NK-92 (cell line): ENCODE results near the gene DPYD.

Experiments
- DNase-seq: peaks from one replicate; lab custom pipeline; 2025; ENCODE audit not compliant: unreplicated experiment; lab: John Stamatoyannopoulos, UW

Gene DPYD

DNA sequence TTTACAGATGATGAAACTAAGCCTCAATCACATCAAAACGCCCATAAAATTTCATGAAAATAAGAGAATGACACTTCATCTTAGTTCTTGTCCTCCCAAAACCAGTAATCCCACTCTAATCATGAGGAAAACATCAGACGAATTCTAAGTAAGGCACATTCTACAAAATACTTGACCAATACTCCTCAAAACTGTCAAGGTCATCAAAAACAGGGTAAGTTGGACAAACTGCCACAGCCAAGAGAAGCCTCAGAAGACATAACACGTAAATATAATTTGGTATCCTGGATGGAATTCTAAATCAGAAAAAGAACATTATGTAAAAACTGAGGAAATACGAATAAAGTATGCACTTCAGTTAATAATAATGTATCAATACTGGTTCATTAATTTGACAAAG, 128.2 kb downstream of the DPYD start:
- DNase-seq = no peak

DNA sequence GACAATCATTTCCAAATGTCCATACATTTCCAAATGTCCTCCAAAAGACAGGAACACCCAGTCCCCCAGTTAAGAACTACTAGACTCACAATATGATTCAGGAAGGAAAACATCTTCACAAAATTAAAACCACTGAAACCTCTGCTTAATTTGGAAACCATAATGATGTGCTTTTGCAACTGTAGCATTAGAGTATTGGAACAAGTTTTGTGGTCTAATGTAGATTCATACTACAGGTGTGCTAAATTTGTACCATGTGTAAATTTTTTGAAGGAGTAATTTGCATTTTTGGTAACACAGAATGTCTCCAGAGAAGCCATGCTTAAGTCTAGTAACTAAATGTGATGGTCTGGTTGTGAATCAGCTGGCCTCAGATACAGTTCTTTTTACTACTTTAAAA, 129.6 kb downstream of the DPYD start:
- no peak for DNase-seq

DNA sequence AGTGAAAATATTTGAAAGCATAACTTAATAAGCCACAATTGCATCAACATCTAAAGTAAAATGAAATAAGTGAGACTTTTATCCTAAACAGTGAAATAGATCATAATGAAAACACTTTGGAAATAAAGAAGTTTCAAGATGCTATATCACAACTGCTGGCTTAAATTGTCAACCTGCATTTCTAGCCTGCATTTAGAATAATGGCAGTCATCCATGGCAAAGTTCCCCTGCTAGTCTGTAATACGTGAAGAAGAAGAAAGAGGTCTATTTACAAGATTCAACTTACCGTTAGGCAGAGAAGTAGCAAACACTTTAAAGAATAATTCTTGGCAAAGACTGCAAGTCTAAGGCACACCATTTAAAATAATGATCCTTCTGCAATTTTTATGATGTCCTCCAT, 133.6 kb downstream of the DPYD start:
- DNase-seq = no peak

DNA sequence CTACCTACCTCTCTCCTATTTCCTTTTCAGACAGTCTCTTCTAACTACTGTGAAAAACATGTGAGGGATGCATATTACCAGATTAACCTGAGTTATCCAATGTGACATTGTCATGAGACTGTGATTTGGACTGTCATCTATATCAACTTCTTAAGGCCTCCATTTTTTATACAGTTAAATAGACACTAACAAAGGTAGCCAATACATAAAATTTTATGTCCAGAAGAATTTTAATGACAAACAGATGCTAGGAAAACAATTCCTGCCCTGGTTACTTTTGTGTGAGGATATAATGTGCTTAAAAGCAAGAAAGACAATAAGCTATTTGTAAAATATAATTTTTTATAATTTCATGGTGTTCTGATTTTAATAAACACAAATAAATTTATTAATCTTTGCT, 136.2 kb downstream of the DPYD start:
- DNase-seq = no peak

DNA sequence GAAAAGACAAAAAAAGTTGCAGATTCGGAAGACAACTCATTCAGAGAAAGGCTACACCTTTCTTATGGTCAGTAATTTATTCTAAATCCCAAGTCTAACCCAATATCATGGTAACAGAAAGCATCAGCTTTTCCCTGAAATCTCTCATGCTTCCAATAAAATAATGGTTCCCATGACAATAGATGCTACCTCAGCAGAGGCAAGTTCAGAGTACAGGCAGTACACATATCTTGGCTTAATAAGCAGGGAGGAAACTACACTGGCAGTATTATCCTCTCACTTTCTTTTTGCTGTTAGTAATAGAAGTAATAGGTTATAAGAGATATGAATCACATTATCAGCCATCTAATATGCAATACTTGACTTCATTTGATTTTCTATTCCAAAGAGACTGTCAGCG, 137.1 kb downstream of the DPYD start:
- DNase-seq = no peak

DNA sequence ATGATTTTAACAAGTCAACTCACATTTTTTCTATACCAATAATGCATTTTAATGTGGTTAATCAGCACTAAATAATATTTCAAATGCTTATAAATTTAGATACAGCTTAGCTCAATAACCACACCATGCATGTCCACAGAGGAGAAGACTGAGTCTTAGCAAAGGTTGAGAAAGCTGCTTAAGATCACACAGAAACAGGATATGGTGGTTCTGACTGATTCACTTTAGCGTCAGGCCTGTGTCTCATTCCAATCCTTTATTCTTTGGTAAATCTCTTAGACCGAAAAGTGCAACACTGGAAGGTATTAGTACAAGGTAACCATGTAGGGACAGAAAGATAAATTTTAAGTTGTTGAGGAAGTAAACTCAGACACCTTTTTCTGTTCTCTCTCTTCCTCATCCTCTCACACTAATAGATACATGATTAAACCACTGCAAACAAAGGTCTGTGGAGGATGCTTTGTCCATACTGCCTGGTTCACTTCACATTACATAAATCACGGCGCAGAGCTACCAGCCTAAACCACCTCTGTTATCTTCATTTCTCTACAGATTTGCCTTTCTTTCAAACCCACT, 139.0 kb downstream of the DPYD start:
- no peak for DNase-seq

DNA sequence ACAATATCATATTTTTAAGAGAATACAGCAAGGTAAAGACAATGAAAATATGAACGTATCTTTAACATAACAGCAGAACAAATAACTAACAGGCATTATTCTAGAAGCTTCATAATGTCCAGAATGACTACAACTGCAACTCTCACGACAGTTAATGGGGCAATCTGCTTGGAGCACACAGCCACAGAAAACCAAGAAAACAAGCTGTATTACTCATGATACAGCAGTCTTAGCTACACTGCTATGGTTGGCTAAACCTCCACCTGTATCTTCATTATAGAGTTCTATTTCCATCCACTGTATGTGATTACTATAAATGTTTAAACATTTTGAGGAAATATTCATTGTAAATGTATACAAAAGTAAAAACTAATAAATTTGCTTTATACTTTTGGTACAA, 139.9 kb downstream of the DPYD start:
- no peak for DNase-seq

DNA sequence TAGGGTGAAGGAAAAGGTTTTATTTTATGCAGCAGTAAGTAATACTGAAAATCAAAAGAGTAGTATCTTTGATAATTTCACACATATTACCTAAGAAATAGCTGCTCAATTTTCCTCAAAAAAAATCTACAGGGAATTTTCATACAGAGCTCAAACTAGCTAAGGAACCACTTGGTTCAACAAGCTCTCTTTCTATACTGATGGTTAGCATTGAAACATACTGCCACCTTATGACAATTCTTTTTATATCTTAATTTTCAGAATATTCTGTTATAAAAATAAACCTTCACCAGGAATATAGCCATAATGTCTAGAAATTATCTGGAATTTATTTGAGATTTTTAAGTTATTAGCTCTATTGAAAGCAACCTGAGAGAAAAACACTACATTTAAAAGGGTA, 142.1 kb downstream of the DPYD start:
- DNase-seq = no peak

DNA sequence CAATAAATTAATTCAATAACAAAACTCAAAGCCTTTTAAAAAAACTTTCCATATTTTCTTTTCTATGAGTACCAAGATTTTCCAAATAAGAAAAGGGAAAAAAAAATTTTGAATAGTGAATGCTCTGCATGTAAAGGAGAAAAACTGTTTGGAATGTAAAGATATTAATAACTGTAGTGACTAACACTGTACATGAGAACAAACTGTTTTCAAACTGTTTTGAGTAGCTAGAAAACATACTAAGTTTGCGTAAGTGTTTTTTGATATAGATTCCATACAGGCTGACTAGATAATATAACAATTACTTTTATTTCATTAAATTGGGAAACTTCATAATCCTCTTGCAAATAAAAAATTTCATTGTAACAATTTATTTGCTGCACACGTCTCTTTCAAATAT, 150.5 kb downstream of the DPYD start:
- DNase-seq = no peak

DNA sequence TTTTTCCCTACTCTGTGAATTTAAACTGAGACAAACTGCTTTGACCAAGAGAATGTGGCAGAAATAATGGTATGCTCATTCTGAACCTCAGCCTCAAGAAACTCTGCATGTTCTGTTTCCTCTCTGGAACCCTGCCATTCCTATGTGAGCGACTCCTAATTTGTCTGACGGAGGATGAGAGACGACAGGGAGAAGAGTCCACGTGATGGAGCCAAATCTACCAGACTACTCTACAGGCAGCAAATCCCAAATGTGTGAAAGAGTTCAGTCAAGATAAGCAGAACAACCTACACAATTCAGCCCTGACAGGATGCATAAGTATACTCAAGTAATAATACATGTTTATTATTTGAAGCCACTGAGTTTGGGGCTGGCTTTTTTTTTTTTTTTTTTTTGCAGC, 153.5 kb downstream of the DPYD start:
- DNase-seq = no peak

DNA sequence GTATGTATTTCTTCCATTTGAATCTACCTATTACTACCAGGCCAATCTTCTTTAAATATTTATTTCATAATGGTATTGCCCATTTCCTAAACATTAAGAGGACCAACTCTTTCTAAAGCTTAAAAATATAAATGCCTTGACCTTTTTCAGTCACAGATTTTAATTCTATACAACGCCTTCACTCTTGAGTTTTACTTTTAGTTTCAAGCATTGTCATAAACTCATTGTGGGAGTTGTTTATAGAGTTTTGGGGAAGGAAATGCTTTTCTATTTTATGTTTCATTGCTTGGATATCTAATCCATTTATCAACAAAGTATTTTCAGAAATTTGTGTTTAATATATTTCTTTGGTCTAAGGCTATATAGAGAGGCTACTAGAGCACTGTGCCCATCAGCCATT, 155.8 kb downstream of the DPYD start:
- no peak for DNase-seq

DNA sequence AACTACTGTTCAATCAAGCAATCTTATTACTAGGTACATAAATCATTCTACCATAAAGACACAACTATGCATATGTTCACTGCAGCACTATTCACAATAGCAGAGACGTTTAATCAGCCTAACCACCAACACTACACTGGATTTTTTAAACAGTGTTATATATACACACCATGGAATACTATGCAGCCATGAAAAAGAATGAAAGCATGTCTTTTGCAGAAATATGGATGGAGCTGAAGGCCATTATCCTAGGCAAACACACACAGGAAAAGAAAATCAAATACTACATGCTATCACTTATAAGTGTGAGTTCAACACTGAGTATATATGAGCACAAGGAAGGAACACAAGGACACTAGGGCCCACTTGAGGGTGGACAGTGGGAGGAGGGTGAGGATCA, 159.2 kb downstream of the DPYD start:
- DNase-seq = no peak

DNA sequence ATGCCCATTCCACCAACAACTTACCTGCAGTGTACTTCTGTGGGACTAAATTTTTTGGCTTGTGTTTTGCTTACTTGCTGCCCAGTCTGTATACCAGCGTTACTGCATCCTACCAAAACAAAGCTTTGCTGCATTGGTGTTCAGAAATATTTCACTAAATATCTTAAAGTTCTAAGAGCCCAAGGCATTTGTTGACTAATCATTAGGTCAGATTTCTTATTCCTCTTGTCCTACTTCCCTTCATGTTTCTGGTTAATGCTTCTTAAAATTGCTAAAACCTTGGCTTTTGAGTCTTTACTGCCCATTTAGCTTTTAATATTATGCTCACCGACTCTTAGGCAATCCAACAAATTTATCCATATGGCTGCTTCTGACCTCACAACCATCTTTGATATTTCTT, 161.8 kb downstream of the DPYD start:
- DNase-seq = no peak

DNA sequence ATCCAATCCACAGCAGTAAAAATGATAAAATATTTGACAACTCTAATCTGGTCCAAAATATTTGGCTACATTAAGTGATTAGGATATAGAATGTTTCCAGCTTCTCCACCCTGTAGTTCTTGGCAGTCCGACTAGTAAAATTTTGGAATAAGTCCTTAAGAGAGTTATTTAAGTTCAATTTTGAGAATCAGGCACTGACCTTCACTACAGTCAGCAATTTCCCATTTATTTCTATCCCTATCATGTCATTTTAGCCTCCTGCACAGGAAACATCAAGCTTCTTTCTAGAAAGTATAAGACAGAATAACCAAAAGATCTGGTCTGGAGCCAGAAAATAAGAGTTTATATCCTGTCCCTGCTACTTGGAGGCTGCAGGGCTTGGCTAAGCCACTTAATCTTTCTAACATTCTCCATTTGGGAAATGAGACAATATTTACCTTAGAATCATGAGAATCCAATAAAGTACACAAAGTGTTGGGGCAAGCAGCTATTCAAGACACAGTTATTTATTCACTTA, 162.2 kb downstream of the DPYD start:
- no peak for DNase-seq

DNA sequence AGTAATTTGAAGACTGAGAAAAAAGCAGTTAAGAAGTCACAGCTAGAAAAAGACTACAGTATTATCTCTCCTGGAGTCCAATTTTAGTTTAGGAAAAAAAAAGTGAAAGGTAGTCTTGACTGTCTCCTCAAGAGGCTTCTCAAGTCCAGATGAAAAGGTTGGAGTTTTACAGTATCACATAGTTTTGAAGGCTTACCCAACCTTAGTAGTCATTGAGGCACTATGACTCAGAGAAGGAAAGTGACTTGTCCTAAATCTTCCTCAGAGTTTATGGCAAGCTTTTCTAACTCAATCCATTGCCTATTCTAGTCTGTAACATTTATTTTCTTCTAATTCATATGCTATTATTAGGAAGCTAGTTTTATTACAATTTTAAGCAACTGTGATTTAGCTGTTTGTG, 174.9 kb downstream of the DPYD start:
- no peak for DNase-seq

DNA sequence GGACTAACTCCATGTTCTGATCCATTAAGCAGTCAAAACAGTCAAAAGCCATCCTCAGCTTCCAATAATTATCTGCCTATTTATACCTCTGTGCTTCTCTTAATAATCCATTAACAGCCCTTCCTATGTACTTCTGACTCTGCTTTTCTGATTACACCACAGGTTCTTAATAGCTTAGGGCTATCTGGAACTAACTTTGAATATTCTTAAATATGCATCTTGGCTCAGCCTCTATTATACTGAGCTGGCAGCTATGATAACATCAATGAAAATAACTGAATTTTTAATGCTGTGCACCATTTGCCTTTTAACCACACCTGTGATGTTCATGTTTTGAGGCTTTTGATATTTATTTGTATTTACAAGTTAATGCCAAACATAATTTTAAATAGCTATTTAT, 175.9 kb downstream of the DPYD start:
- DNase-seq = no peak

DNA sequence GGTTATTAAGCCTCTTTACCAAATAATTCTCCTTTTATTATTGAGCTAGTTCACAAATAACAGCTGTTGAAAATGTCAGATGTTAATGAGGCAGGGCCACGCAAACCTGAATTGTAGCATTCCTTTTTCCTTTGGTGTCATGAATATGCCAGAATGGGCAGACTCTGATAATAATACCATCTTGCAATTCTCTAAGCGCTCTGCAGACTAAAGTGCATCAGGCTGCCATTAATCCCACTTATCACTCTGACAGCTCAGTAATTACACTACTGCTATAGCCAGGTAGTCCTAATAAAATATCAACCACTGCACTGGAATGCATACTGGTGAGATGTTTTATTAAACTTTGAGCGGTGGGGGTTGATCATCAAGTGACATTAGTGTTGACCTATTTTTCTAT, 177.7 kb downstream of the DPYD start:
- DNase-seq = no peak

DNA sequence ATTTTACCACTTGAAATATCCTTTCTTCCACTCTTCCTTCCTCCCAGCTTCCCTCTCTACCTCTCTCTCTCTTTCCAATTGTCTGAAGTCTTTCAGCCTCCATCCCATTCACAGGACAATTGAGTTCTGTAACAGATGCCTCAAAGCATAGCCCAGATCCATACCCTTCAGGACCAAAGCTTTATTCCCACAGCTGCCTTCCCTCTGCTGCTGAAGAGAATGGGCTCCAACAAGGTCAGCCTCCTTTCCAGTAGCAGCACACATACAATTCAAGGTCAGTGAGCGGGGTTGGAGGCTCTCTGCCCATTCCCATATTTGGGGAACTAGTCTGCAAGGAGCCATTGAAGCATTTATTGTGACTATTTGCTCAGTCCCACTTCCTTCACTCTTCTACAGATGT, 179.9 kb downstream of the DPYD start:
- no peak for DNase-seq

DNA sequence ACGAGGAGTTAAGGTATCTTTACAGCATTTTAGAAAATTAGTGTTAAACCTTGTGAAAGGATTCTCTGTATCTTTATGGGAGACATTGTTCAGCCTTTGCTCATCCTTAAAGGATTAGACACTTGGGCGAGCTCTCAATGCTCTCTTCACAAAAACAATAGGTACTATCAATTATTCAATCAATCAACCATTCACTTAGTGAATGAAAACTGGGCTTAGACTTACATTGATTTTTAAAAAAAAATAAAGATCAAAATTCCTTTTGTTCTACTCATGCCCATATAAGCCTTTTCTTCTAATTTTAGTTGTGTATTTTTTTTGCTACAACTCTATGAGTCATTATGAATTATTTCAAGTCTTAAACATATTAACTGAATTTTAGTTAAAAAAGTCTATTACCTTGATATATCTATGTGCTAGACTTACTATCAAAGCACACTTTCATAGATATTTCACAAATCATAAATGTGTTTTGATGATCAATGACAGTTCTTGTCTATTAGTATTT, 181.2 kb downstream of the DPYD start:
- DNase-seq = no peak

DNA sequence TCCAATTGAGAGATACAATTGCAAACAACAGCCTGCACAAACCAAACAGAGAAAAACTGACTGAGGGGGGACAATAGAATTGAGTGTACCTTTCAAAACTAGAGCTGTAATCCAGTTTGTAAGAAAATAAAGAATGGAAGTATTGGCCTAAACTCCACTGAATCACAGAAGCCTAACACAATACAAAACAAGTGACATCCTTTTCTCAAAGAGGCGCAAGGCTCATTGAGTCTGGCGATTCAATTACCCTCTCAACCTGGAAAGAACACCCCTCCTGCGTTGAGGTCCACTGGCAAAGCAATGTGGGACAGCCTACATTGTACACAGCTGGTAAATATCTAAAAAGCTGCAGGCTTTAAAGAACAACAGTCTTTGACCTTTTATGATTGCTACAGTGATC, 182.6 kb downstream of the DPYD start:
- no peak for DNase-seq

DNA sequence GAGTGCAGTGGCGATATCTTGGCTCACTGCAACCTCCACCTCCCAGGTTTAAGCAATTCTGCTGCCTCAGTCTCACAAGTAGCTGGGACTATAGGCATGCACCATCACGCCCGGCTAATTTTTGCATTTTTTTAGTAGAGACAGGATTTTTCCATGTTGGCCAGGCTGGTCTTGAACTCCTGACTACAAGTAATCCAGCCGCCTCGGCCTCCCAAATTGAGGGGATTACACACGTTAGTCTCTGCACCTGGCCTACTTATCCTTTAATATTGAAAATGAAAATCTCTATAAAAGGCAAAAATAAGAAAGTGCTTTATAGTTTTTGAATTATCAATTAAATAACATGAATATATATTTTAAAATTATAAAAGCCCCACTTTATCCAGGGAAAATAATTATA, 190.6 kb downstream of the DPYD start:
- no peak for DNase-seq

DNA sequence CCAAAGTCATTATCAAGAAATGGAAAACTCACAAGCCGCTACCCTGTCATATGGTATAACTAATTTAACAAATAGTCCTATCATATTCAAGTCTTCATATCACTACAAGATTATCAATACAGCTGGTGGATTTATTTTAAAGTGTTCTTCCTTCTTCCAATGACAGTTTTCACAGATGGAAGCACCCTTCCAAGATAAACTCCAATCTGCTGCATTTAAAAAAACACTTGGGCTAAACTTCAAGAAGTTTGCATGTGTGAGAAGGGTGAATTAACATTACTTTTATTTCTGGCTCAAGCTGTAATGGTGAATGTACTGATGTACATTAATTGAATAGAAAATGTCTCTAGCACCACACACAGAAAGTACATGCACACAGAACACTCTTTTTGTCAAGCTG, 192.4 kb downstream of the DPYD start:
- no peak for DNase-seq

DNA sequence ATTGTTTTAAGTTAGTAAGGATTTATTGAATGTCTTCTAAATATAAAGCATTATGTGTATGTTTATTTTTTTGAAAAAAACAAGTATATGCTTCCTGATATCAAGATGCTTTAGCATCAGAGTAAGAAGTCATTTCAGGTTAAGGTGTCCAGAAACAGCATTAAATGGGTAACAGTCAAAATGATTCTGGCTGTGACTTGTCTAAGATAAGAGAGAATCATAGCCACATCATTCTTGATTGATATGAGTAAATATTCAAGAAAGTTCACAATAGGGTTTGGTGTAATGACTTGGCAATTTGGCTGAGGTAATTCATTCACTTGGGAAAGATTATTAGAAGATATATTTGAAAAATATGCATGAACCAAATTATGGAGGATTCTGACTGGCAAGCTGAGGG, 193.8 kb downstream of the DPYD start:
- DNase-seq = no peak

DNA sequence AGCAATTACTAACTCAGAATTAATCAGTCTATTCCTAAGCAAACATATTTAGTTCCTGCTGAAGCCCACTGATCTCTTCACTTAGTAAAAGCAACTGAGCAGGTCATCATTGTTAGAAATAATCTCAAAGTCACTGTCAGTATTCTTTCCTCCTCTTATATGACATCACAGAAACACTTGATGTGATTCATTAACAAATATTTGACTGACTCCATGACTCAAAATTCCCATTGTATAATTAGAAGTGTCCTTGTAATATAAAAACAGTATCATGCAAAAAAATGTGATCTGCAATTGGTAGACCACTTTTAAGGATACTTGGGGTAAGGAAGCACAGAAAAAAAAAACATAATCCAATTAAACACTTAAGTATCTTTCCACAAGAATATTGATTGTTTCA, 194.4 kb downstream of the DPYD start:
- no peak for DNase-seq
